K562 (cell line): ENCODE data around the gene FAAH. TPM values are rescaled to one million over a fixed set of nuclear protein-coding genes. Genes with fewer than 3 reads are reported as not detected.
A peak's percentile ranks its signal among the peaks of the same experiment; 100 is the strongest.

Experiments
- CHD4 ChIP-seq: fragments of 200-600 bp; sonication (generic); IDR thresholded peaks from 3 replicates; pipeline ENCODE4 v1.6.1; 2012; ENCODE audit warnings: low read depth, mild to moderate bottlenecking, mixed read lengths, low read length, inconsistent platforms; ENCODE audit not compliant: insufficient read depth, insufficient replicate concordance, poor library complexity, severe bottlenecking
- HDAC2 ChIP-seq: fragments of 450-650 bp; IDR thresholded peaks from 2 replicates; pipeline ENCODE4 v1.6.1; 2016; ENCODE audit warnings: mild to moderate bottlenecking
- SMARCC2 ChIP-seq: fragments of 450-650 bp; IDR thresholded peaks from 2 replicates; pipeline ENCODE4 v1.6.1; 2017; ENCODE audit warnings: antibody characterized with exemption, moderate library complexity, mild to moderate bottlenecking, low read depth
- ZNF134 ChIP-seq: fragments of 250-450 bp; sonication (Bioruptor Pico); conservative IDR thresholded peaks from 2 replicates; pipeline ENCODE4 v1.4.0; 2020
- polyA plus RNA-seq, 8 experiments: library from polyadenylated mRNA; depleted of rRNA in 4 of 8; stranded (reverse) in 5 of 8; unstranded in 3 of 8; fragments of >200 nt; fragmentation: Nextera tagmentation in 2 of 8; fragmentation: Illumina TruSeq in 1 of 8; extraction: Ambion mirVana in 2 of 8; extraction: Trizol in 1 of 8; gene quantifications; 2 replicates each; pipeline versions ENCODE4 v1.2.1 to v1.2.3, GENCODE V29; 2011 to 2014; ENCODE audit warnings: inconsistent platforms in 1 of 8, missing spikeins in 1 of 8
- total RNA-seq, 7 experiments: library from RNA; depleted of rRNA in 6 of 7; stranded (reverse); fragments of >200 nt in 6 of 7; fragmentation: Illumina TruSeq in 2 of 7; extraction: Trizol in 2 of 7; gene quantifications; 2 replicates each; pipeline versions ENCODE4 v1.2.1 to v1.2.3, GENCODE V29; 2011 to 2021; ENCODE audit warnings: low replicate concordance in 1 of 7
- TF ChIP-seq, protein P1 (sequence below): fragments of 200-600 bp; sonication (generic); IDR thresholded peaks from one replicate; pipeline ENCODE4 v1.6.1; 2012; ENCODE audit warnings: mild to moderate bottlenecking, low read depth, low read length, inconsistent platforms
- TF ChIP-seq, protein P2 (sequence below): IDR thresholded peaks from 3 replicates; pipeline ENCODE4 v1.6.1; 2011; ENCODE audit warnings: borderline replicate concordance, mild to moderate bottlenecking, moderate library complexity; ENCODE audit not compliant: insufficient read length; ENCODE audit errors: extremely low read depth
- TF ChIP-seq, protein P3 (sequence below): fragments of 250-450 bp; sonication (Bioruptor Pico); IDR thresholded peaks from 2 replicates; pipeline ENCODE4 v1.4.0; 2020; ENCODE audit warnings: borderline replicate concordance

FAAH gene
- total and polyA plus RNA-seq, 9 of the 15 experiments (the other 6 are each of a cell fraction or from before 2014, with no cell fraction given) = 0.06 to 1.1 (median 0.32) TPM

DNA sequence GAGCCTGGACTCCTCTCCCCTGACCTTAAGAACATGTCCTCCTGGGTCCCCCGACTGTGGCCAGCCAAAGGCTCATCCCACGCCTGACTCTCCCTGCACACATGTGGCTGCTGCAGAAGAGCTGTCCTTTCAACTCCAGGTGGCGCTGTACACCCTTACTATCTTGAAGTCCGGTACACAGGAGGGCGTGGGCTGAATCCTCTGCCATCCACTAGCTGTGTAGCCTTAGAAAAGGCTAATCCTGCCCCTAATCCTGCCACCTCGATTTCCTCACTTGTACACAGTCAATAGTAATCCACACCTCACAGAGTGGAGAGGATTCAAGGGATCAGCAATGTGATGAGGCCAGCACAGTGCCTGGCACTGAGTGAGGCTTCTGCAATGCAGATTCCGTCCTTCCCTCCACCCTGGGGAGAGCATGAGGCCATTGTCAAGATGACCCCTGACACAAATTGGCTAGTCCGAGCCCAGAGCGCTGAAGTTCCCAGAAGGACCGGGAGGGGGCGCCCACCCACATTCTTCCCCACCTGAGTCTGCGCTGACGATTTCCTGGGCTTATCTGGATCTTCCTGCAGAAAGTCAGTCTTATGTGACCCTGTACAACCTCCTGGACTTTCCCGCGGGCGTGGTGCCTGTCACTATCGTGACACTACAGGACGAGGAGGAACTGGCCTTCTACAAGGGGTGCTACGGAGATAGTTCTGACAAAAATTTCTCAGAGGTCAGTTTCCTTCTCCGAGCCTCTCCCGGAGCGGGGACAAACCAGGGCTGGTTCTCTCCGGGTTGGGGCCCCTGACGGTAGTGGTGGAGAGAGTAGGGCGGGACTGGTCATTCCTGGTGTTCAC, 48.4 kb downstream of the FAAH start (continued):
- TF ChIP-seq, protein P1, sequence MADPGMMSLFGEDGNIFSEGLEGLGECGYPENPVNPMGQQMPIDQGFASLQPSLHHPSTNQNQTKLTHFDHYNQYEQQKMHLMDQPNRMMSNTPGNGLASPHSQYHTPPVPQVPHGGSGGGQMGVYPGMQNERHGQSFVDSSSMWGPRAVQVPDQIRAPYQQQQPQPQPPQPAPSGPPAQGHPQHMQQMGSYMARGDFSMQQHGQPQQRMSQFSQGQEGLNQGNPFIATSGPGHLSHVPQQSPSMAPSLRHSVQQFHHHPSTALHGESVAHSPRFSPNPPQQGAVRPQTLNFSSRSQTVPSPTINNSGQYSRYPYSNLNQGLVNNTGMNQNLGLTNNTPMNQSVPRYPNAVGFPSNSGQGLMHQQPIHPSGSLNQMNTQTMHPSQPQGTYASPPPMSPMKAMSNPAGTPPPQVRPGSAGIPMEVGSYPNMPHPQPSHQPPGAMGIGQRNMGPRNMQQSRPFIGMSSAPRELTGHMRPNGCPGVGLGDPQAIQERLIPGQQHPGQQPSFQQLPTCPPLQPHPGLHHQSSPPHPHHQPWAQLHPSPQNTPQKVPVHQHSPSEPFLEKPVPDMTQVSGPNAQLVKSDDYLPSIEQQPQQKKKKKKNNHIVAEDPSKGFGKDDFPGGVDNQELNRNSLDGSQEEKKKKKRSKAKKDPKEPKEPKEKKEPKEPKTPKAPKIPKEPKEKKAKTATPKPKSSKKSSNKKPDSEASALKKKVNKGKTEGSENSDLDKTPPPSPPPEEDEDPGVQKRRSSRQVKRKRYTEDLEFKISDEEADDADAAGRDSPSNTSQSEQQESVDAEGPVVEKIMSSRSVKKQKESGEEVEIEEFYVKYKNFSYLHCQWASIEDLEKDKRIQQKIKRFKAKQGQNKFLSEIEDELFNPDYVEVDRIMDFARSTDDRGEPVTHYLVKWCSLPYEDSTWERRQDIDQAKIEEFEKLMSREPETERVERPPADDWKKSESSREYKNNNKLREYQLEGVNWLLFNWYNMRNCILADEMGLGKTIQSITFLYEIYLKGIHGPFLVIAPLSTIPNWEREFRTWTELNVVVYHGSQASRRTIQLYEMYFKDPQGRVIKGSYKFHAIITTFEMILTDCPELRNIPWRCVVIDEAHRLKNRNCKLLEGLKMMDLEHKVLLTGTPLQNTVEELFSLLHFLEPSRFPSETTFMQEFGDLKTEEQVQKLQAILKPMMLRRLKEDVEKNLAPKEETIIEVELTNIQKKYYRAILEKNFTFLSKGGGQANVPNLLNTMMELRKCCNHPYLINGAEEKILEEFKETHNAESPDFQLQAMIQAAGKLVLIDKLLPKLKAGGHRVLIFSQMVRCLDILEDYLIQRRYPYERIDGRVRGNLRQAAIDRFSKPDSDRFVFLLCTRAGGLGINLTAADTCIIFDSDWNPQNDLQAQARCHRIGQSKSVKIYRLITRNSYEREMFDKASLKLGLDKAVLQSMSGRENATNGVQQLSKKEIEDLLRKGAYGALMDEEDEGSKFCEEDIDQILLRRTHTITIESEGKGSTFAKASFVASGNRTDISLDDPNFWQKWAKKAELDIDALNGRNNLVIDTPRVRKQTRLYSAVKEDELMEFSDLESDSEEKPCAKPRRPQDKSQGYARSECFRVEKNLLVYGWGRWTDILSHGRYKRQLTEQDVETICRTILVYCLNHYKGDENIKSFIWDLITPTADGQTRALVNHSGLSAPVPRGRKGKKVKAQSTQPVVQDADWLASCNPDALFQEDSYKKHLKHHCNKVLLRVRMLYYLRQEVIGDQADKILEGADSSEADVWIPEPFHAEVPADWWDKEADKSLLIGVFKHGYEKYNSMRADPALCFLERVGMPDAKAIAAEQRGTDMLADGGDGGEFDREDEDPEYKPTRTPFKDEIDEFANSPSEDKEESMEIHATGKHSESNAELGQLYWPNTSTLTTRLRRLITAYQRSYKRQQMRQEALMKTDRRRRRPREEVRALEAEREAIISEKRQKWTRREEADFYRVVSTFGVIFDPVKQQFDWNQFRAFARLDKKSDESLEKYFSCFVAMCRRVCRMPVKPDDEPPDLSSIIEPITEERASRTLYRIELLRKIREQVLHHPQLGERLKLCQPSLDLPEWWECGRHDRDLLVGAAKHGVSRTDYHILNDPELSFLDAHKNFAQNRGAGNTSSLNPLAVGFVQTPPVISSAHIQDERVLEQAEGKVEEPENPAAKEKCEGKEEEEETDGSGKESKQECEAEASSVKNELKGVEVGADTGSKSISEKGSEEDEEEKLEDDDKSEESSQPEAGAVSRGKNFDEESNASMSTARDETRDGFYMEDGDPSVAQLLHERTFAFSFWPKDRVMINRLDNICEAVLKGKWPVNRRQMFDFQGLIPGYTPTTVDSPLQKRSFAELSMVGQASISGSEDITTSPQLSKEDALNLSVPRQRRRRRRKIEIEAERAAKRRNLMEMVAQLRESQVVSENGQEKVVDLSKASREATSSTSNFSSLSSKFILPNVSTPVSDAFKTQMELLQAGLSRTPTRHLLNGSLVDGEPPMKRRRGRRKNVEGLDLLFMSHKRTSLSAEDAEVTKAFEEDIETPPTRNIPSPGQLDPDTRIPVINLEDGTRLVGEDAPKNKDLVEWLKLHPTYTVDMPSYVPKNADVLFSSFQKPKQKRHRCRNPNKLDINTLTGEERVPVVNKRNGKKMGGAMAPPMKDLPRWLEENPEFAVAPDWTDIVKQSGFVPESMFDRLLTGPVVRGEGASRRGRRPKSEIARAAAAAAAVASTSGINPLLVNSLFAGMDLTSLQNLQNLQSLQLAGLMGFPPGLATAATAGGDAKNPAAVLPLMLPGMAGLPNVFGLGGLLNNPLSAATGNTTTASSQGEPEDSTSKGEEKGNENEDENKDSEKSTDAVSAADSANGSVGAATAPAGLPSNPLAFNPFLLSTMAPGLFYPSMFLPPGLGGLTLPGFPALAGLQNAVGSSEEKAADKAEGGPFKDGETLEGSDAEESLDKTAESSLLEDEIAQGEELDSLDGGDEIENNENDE = no peak
- TF ChIP-seq, protein P2, sequence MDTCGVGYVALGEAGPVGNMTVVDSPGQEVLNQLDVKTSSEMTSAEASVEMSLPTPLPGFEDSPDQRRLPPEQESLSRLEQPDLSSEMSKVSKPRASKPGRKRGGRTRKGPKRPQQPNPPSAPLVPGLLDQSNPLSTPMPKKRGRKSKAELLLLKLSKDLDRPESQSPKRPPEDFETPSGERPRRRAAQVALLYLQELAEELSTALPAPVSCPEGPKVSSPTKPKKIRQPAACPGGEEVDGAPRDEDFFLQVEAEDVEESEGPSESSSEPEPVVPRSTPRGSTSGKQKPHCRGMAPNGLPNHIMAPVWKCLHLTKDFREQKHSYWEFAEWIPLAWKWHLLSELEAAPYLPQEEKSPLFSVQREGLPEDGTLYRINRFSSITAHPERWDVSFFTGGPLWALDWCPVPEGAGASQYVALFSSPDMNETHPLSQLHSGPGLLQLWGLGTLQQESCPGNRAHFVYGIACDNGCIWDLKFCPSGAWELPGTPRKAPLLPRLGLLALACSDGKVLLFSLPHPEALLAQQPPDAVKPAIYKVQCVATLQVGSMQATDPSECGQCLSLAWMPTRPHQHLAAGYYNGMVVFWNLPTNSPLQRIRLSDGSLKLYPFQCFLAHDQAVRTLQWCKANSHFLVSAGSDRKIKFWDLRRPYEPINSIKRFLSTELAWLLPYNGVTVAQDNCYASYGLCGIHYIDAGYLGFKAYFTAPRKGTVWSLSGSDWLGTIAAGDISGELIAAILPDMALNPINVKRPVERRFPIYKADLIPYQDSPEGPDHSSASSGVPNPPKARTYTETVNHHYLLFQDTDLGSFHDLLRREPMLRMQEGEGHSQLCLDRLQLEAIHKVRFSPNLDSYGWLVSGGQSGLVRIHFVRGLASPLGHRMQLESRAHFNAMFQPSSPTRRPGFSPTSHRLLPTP = no peak
- TF ChIP-seq, protein P3, sequence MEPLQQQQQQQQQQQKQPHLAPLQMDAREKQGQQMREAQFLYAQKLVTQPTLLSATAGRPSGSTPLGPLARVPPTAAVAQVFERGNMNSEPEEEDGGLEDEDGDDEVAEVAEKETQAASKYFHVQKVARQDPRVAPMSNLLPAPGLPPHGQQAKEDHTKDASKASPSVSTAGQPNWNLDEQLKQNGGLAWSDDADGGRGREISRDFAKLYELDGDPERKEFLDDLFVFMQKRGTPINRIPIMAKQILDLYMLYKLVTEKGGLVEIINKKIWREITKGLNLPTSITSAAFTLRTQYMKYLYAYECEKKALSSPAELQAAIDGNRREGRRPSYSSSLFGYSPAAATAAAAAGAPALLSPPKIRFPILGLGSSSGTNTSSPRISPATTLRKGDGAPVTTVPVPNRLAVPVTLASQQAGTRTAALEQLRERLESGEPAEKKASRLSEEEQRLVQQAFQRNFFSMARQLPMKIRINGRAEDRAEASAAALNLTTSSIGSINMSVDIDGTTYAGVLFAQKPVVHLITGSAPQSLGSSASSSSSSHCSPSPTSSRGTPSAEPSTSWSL (CRISPR knock-in tag) = no peak
- TF ChIP-seq SMARCC2 (peak; percentile 76), ZNF134 (CRISPR knock-in tag) (no peak), CHD4 (peak; percentile 84), HDAC2 (peak; percentile 98)
